ENCODE measurements around the gene GPR18.

DNA sequence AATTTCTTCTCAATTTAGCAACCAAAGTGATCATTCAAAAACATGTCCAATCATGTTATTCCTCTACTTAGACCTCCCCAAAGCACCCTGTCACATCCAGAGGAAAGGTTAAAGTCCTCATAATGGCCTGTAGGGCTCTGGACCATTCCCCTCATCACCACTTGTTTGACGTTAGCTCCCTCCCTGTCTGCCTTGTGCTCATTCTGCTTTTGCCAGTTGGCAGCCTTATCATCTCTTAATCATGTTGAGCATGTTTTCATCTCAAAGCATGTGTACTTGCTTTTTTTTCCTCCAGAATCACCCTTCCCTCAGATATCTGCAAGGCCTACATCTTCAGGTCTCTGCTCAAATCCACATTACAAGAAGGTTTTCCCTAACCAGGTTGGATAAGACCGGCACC, 31.7 kb downstream of the GPR18 start:
- TF ChIP-seq NCOA2 (CRISPR knock-in tag; IDR thresholded peaks at IDR 0.05) (no peak), FOXM1 (CRISPR knock-in tag; IDR thresholded peaks at IDR 0.05) (no peak), ZNF274 (CRISPR knock-in tag; IDR thresholded peaks at IDR 0.05) (no peak), ZC3H4 (CRISPR knock-in tag; IDR thresholded peaks at IDR 0.05; ENCODE audit: borderline replicate concordance) (no peak)
- TF ChIP-seq, protein P1, sequence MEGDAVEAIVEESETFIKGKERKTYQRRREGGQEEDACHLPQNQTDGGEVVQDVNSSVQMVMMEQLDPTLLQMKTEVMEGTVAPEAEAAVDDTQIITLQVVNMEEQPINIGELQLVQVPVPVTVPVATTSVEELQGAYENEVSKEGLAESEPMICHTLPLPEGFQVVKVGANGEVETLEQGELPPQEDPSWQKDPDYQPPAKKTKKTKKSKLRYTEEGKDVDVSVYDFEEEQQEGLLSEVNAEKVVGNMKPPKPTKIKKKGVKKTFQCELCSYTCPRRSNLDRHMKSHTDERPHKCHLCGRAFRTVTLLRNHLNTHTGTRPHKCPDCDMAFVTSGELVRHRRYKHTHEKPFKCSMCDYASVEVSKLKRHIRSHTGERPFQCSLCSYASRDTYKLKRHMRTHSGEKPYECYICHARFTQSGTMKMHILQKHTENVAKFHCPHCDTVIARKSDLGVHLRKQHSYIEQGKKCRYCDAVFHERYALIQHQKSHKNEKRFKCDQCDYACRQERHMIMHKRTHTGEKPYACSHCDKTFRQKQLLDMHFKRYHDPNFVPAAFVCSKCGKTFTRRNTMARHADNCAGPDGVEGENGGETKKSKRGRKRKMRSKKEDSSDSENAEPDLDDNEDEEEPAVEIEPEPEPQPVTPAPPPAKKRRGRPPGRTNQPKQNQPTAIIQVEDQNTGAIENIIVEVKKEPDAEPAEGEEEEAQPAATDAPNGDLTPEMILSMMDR (CRISPR knock-in tag; IDR thresholded peaks at IDR 0.05): no peak
- TF ChIP-seq, protein P2, sequence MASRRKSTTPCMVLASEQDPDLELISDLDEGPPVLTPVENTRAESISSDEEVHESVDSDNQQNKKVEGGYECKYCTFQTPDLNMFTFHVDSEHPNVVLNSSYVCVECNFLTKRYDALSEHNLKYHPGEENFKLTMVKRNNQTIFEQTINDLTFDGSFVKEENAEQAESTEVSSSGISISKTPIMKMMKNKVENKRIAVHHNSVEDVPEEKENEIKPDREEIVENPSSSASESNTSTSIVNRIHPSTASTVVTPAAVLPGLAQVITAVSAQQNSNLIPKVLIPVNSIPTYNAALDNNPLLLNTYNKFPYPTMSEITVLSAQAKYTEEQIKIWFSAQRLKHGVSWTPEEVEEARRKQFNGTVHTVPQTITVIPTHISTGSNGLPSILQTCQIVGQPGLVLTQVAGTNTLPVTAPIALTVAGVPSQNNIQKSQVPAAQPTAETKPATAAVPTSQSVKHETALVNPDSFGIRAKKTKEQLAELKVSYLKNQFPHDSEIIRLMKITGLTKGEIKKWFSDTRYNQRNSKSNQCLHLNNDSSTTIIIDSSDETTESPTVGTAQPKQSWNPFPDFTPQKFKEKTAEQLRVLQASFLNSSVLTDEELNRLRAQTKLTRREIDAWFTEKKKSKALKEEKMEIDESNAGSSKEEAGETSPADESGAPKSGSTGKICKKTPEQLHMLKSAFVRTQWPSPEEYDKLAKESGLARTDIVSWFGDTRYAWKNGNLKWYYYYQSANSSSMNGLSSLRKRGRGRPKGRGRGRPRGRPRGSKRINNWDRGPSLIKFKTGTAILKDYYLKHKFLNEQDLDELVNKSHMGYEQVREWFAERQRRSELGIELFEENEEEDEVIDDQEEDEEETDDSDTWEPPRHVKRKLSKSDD (CRISPR knock-in tag; IDR thresholded peaks at IDR 0.05; ENCODE audit: low read depth): no peak
- TF ChIP-seq, protein P3, sequence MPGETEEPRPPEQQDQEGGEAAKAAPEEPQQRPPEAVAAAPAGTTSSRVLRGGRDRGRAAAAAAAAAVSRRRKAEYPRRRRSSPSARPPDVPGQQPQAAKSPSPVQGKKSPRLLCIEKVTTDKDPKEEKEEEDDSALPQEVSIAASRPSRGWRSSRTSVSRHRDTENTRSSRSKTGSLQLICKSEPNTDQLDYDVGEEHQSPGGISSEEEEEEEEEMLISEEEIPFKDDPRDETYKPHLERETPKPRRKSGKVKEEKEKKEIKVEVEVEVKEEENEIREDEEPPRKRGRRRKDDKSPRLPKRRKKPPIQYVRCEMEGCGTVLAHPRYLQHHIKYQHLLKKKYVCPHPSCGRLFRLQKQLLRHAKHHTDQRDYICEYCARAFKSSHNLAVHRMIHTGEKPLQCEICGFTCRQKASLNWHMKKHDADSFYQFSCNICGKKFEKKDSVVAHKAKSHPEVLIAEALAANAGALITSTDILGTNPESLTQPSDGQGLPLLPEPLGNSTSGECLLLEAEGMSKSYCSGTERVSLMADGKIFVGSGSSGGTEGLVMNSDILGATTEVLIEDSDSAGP (CRISPR knock-in tag; IDR thresholded peaks at IDR 0.05; ENCODE audit: borderline replicate concordance): no peak
